GM12865 (cell line): ENCODE data around the gene UGT1A4.

Experiments used
- DNase-seq: peaks from one replicate; pipeline ENCODE4 v3.0.0; 2010; ENCODE audit warnings: low read depth
- H3K4me3 ChIP-seq: 2 replicates; pipeline ENCODE4 v1.5.1; 2011; ENCODE audit warnings: mild to moderate bottlenecking, low read depth, low read length, control low read depth
- CTCF ChIP-seq: IDR thresholded peaks from 2 replicates; pipeline ENCODE4 v1.5.1; 2011; ENCODE audit warnings: low read length, control low read depth, low read depth, inconsistent platforms; ENCODE audit not compliant: insufficient read depth; ENCODE audit errors: missing control alignments

The UGT1A4 gene

DNA sequence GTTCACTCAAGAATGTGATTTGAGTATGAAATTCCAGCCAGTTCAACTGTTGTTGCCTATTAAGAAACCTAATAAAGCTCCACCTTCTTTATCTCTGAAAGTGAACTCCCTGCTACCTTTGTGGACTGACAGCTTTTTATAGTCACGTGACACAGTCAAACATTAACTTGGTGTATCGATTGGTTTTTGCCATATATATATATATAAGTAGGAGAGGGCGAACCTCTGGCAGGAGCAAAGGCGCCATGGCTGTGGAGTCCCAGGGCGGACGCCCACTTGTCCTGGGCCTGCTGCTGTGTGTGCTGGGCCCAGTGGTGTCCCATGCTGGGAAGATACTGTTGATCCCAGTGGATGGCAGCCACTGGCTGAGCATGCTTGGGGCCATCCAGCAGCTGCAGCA, 41.5 kb downstream of the UGT1A4 start, which contains the start of gene UGT1A1:
Gene UGT1A1 (plus strand): TSS at position 228 of the 400 bp plus-strand sequence. CDS start 18 bp downstream, at position 246.
- DNase-seq: no peak
- H3K4me3 ChIP-seq: no peak within 1 kb of the TSS
- no peak for TF ChIP-seq CTCF

- no peak overlapping the region for H3K4me3 ChIP-seq
- no peak for TF ChIP-seq CTCF
- DNase-seq: no peak
These were observed 42.7 kb downstream of the UGT1A4 start for GRCh38 chr2:233761040-233761769.

GRCh38 chr2:233764264-233764663, 45.7 kb downstream of the UGT1A4 start:
- no peak for TF ChIP-seq CTCF
- H3K4me3 ChIP-seq: no peak overlapping the region
- no peak for DNase-seq

DNA sequence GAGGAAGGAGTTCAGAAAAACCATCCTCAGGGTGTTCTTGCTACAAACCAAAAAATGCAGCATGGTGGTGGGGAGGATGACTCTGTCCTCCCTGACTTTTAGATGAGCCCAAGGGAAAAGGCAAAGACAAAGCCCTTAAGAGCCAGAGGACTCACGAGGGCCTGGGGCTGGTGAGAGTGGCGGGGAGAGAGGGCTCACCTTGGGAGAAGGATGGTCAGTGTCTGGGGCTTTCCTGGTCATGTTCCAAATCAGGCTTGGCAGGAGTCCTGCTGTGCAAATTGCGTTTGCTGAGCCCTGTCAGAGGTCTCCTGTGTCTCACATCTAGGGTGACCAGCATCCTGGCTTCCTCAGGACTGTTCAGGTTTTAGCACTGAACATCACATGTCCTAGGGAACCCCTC, 46.2 kb downstream of the UGT1A4 start:
- H3K4me3 ChIP-seq: no peak overlapping the region
- no peak for DNase-seq
- TF ChIP-seq CTCF: no peak

GRCh38 chr2:233766416-233766815, 47.9 kb downstream of the UGT1A4 start:
- no peak for TF ChIP-seq CTCF
- DNase-seq: no peak
- no peak overlapping the region for H3K4me3 ChIP-seq

DNA sequence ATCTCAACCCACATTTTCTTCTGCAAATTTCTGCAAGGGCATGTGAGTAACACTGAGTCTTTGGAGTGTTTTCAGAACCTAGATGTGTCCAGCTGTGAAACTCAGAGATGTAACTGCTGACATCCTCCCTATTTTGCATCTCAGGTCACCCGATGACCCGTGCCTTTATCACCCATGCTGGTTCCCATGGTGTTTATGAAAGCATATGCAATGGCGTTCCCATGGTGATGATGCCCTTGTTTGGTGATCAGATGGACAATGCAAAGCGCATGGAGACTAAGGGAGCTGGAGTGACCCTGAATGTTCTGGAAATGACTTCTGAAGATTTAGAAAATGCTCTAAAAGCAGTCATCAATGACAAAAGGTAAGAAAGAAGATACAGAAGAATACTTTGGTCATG, 49.5 kb downstream of the UGT1A4 start:
- DNase-seq: no peak
- TF ChIP-seq CTCF: no peak
- H3K4me3 ChIP-seq: no peak overlapping the region

DNA sequence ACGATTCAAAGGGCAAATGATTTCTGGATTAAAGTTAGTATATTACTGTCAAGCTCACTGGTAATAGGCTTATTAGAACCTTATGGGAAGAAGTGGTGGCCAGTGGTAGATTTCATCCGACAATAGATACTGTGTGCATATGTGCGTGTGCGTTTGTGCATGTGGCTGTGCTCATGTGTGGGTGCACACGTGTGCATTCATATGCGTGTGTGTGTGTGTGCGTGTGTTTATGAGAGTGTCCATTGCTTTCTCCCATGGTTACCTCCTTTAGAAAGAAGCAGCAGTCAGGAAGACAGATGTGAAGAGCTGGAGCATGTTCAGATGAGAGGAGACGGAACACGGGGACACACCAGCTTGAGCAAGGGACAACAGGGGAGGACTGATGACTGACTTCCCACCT, 50.7 kb downstream of the UGT1A4 start:
- no peak for TF ChIP-seq CTCF
- no peak overlapping the region for H3K4me3 ChIP-seq
- no peak for DNase-seq
